Endothelial cell of umbilical vein (primary cell): ENCODE results near the gene C19orf25. TPM values are rescaled to one million over a fixed set of nuclear protein-coding genes. Genes with fewer than 3 reads are reported as not detected.

Experiments
- BruUV-seq: library from RNA; stranded (reverse); fragments of 400-500 nt; replicated peaks from 2 replicates; lab custom pipeline; 2021; lab: Mats Ljungman, UMichigan
- CTCF ChIA-PET: fragments of 300-600, 350-600 bp; sonication (Branson Sonifier 250); formaldehyde crosslinking; loops from one replicate; lab custom pipeline; 2021; ENCODE audit warnings: antibody characterized with exemption, inconsistent platforms; lab: Charles Lee
- POLR2A ChIA-PET: fragments of 300-600, 350-600 bp; sonication (Branson Sonifier 250); formaldehyde crosslinking; loops from one replicate; lab custom pipeline; 2021; ENCODE audit warnings: antibody characterized with exemption, inconsistent platforms; lab: Charles Lee
- DNase-seq: peaks from one replicate; pipeline ENCODE4 v3.0.0-alpha.2; 2011; ENCODE audit warnings: low read depth, low spot score
- FAIRE-seq: peaks from 2 replicates; lab custom pipeline; 2011; peaks lifted over from hg19 to GRCh38; lab: Jason Lieb, UNC
- H2AFZ ChIP-seq: 2 replicates; pipeline ENCODE4 v1.6.0; 2012; ENCODE audit warnings: low read depth, low read length, control low read depth, inconsistent platforms
- H3K27ac ChIP-seq: 2 replicates; pipeline ENCODE4 v1.5.1; 2011; ENCODE audit warnings: low read depth, mild to moderate bottlenecking, control low read depth, low read length, moderate library complexity; ENCODE audit not compliant: insufficient read depth
- H3K27me3 ChIP-seq, 2 experiments: 2 replicates each; pipeline versions ENCODE4 v1.6.0 to v1.6.1; 2011; ENCODE audit warnings: low read length in 2 of 2, mixed read lengths in 1 of 2; ENCODE audit not compliant: control insufficient read depth in 2 of 2, insufficient read depth in 2 of 2
- H3K36me3 ChIP-seq, 2 experiments: 2 replicates in 1 of 2; 3 replicates in 1 of 2; pipeline ENCODE4 v1.5.1; 2011; ENCODE audit warnings: low read length in 2 of 2, mild to moderate bottlenecking in 1 of 2, moderate library complexity in 1 of 2; ENCODE audit not compliant: control insufficient read depth in 2 of 2, insufficient read depth in 2 of 2; ENCODE audit errors: extremely low read depth in 1 of 2
- H3K4me1 ChIP-seq: 3 replicates; pipeline ENCODE4 v1.5.1; 2011; ENCODE audit warnings: mild to moderate bottlenecking, low read length; ENCODE audit not compliant: control insufficient read depth, insufficient read depth; ENCODE audit errors: extremely low read depth
- H3K4me2 ChIP-seq: 2 replicates; pipeline ENCODE4 v1.6.1; 2011; ENCODE audit warnings: low read length, control low read depth, mixed read lengths; ENCODE audit not compliant: insufficient read depth
- H3K4me3 ChIP-seq, 3 experiments: fragments of 200-600 bp in 1 of 3; sonication (generic), shearing (Covaris generic) in 1 of 3; replicated peaks in 1 of 3; 2 replicates each; pipeline ENCODE4 v1.5.1; 2011 to 2016; ENCODE audit warnings: control low read depth in 3 of 3, low read length in 3 of 3, mild to moderate bottlenecking in 2 of 3, inconsistent platforms in 1 of 3, low read depth in 1 of 3, moderate library complexity in 1 of 3; ENCODE audit not compliant: insufficient read depth in 1 of 3
- H3K79me2 ChIP-seq: 2 replicates; pipeline ENCODE4 v1.6.0; 2012; ENCODE audit warnings: low read length, inconsistent platforms; ENCODE audit not compliant: control insufficient read depth, insufficient read depth
- H3K9ac ChIP-seq: replicated peaks from 2 replicates; pipeline ENCODE3; 2011; ENCODE audit warnings: low read length, control low read depth; ENCODE audit not compliant: insufficient read depth; ENCODE audit errors: extremely low read depth
- H3K9me1 ChIP-seq: replicated peaks from 3 replicates; pipeline ENCODE4 v1.6.0; 2011; ENCODE audit warnings: mild to moderate bottlenecking, low read length; ENCODE audit not compliant: control insufficient read depth, insufficient read depth; ENCODE audit errors: extremely low read depth
- H3K9me3 ChIP-seq: replicated peaks from 2 replicates; pipeline ENCODE4 v1.5.1; 2012; ENCODE audit warnings: low read length, inconsistent platforms; ENCODE audit not compliant: control insufficient read depth, insufficient read depth
- H4K20me1 ChIP-seq: replicated peaks from 2 replicates; pipeline ENCODE3; 2011; ENCODE audit warnings: mild to moderate bottlenecking, low read length; ENCODE audit not compliant: control insufficient read depth, insufficient read depth; ENCODE audit errors: extremely low read depth
- EZH2 ChIP-seq: IDR thresholded peaks from 2 replicates; pipeline ENCODE4 v1.6.1; 2012; ENCODE audit warnings: borderline replicate concordance, low read depth, mild to moderate bottlenecking, moderate library complexity, low read length, inconsistent platforms; ENCODE audit not compliant: severe bottlenecking
- FOS ChIP-seq: IDR thresholded peaks from 2 replicates; pipeline ENCODE4 v1.6.1; 2011; ENCODE audit warnings: mild to moderate bottlenecking, low read length, moderate library complexity, borderline replicate concordance; ENCODE audit not compliant: insufficient read depth
- GATA2 ChIP-seq: IDR thresholded peaks from 2 replicates; pipeline ENCODE4 v1.7.0; 2011; ENCODE audit warnings: low read depth, mild to moderate bottlenecking, moderate library complexity, mixed read lengths, low read length; ENCODE audit not compliant: insufficient read length, insufficient read depth
- JUN ChIP-seq: IDR thresholded peaks from 2 replicates; pipeline ENCODE4 v1.6.1; 2011; ENCODE audit warnings: borderline replicate concordance, low read depth; ENCODE audit not compliant: insufficient read length, insufficient read depth
- MYC ChIP-seq: IDR thresholded peaks from one replicate; pipeline ENCODE4 v1.6.1; 2011; ENCODE audit warnings: mild to moderate bottlenecking, low read depth, low read length
- POLR2A ChIP-seq: IDR thresholded peaks from 2 replicates; pipeline ENCODE4 v1.6.1; 2012; ENCODE audit warnings: low read depth, mild to moderate bottlenecking, control low read depth, low read length
- POLR2AphosphoS5 ChIP-seq: IDR thresholded peaks from 2 replicates; pipeline ENCODE4 v1.6.1; 2012; ENCODE audit warnings: low read depth, mild to moderate bottlenecking, control low read depth, low read length, moderate library complexity; ENCODE audit not compliant: insufficient read depth
- dilution Hi-C: fragments of 300-500 bp; cut with MboI; formaldehyde crosslinking; loops from one replicate; pipeline ENCODE4 v1.15.0; 2019; ENCODE audit warnings: low sequenced_read_pairs; ENCODE audit not compliant: extremely low pct_ligation_motif_present
- intact Hi-C: fragments of 100-400 bp; cut with micrococcal nuclease; formaldehyde crosslinking; loops from one replicate; pipeline ENCODE4 v1.10.0; 2022
- polyA plus RNA-seq, 4 experiments: library from polyadenylated mRNA; depleted of rRNA in 3 of 4; stranded (reverse) in 3 of 4; unstranded in 1 of 4; fragments of >200 nt; gene quantifications; 2 replicates each; pipeline versions ENCODE4 v1.2.1 to v1.2.3, GENCODE V29; 2011 to 2012; ENCODE audit warnings: missing spikeins in 1 of 4
- total RNA-seq: library from RNA; stranded (reverse); gene quantifications from 2 replicates; pipeline ENCODE4 v1.2.3, GENCODE V29; 2021
- TF ChIP-seq, protein P1 (sequence below), 2 donors: IDR thresholded peaks; 1 replicate in 1 of 2; 2 replicates in 1 of 2; pipeline ENCODE4 v1.5.1; 2011; ENCODE audit warnings: low read length in 2 of 2, mild to moderate bottlenecking in 2 of 2, moderate library complexity in 2 of 2, control low read depth in 1 of 2, inconsistent platforms in 1 of 2, low read depth in 1 of 2; ENCODE audit not compliant: insufficient read depth in 1 of 2; ENCODE audit errors: extremely low read depth in 1 of 2
- TF ChIP-seq, protein P2 (sequence below): IDR thresholded peaks from 2 replicates; pipeline ENCODE4 v1.6.1; 2011; ENCODE audit not compliant: insufficient read depth, insufficient read length

The C19orf25 gene
- total and polyA plus RNA-seq, 2 donors (not counting 3 experiments of a cell fraction or from before 2014, with no cell fraction given): 28.0 to 34.6 TPM

DNA sequence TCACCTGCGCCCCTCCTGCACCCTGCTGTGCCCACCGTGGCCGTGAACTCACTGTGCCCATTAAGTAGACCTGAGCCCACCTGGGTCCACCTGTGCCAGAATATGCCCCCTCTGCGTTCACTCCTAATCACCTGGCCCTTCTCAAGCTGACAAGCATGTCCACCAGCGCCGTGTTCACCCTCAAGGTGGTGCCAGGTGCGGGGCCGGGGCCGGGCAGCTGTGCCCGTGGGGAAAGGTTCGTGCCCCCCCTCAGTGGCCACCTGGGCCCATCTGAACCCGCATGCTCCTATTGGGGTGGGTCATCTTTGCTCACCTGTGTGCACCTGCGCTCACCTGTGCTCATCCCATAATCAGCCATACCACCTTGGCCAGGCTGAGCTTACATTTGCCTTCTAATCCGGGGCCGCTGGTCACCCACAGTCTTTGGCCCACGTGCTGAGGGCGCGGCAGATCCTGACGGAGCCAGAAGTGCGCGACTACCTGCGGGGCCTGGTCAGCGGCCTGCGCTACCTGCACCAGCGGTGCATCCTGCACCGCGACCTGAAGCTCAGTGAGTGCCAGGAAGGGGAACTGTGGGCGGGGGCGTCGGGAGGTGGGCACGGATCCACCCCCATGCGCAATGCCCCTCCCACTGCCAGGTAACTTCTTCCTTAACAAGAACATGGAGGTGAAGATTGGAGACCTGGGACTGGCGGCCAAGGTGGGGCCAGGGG, 47.2 kb upstream of the C19orf25 start:
- intact Hi-C loops: no loop called here
- no peak overlapping the region for H3K4me2 ChIP-seq
- H3K36me3 ChIP-seq: no peaks in the 10 kb centered on the region
- H3K9me1 ChIP-seq: no peaks in the 10 kb centered on the region
- no peaks in the 10 kb centered on the region for H4K20me1 ChIP-seq
- FAIRE-seq: no peak
- H3K9ac ChIP-seq: no peak overlapping the region
- no peak overlapping the region for H2AFZ ChIP-seq
- ChIA-PET POLR2A (no interaction called here), CTCF (no interaction called here)
- H3K27me3 ChIP-seq: peaks cover 9 to 12% of the 10 kb centered on the region in 2 experiments
- dilution Hi-C loops: no loop called here
- BruUV-seq: no TSS peak
- no peaks in the 10 kb centered on the region for H3K9me3 ChIP-seq
- H3K79me2 ChIP-seq: no peaks in the 10 kb centered on the region
- no peak overlapping the region for H3K4me3 ChIP-seq
- no peak for DNase-seq
- H3K27ac ChIP-seq: no peak overlapping the region
- peak; percentile 3 for TF ChIP-seq EZH2
- no peak for TF ChIP-seq JUN
- no peaks in the 10 kb centered on the region for H3K4me1 ChIP-seq

DNA sequence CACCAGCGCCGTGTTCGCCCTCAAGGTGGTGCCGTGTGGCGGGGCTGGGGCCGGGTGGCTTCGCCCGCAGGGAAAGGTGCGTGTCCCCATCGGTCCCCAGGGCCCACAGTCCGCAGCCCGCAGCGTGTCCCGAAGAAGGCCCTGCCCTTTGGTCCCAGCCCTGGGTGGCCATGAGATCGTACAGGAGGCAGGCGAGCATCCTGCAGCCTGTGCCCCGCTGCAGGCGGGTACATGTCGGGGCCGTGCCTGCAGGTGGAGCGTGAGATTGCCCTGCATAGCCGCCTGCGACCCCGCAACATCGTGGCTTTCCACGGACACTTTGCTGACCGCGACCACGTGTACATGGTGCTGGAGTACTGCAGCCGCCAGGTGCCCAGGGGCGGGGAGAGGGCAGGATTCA, 46.3 kb upstream of the C19orf25 start:
- Histone ChIP-seq H3K4me2 (no peak overlapping the region), H3K36me3 (no peaks in the 10 kb centered on the region), H4K20me1 (no peaks in the 10 kb centered on the region), H3K4me1 (no peaks in the 10 kb centered on the region), H3K9ac (no peak overlapping the region), H3K27me3 (peaks cover 9 to 12% of the 10 kb centered on the region in 2 experiments), H3K4me3 (no peak overlapping the region), H2AFZ (no peak overlapping the region), H3K9me3 (no peaks in the 10 kb centered on the region), H3K27ac (no peak overlapping the region), H3K9me1 (no peaks in the 10 kb centered on the region), H3K79me2 (no peaks in the 10 kb centered on the region)
- no TSS peak for BruUV-seq
- intact Hi-C loops (no loop called here), dilution Hi-C loops (no loop called here)
- DNase-seq (no peak), FAIRE-seq (no peak)
- TF ChIP-seq POLR2A (no peak), EZH2 (no peak), FOS (no peak), MYC (no peak), POLR2AphosphoS5 (no peak), JUN (no peak), GATA2 (no peak)
- TF ChIP-seq, protein P1, sequence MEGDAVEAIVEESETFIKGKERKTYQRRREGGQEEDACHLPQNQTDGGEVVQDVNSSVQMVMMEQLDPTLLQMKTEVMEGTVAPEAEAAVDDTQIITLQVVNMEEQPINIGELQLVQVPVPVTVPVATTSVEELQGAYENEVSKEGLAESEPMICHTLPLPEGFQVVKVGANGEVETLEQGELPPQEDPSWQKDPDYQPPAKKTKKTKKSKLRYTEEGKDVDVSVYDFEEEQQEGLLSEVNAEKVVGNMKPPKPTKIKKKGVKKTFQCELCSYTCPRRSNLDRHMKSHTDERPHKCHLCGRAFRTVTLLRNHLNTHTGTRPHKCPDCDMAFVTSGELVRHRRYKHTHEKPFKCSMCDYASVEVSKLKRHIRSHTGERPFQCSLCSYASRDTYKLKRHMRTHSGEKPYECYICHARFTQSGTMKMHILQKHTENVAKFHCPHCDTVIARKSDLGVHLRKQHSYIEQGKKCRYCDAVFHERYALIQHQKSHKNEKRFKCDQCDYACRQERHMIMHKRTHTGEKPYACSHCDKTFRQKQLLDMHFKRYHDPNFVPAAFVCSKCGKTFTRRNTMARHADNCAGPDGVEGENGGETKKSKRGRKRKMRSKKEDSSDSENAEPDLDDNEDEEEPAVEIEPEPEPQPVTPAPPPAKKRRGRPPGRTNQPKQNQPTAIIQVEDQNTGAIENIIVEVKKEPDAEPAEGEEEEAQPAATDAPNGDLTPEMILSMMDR (IDR thresholded peaks at IDR 0.05; ENCODE audit: extremely low read depth in 1 of 2, insufficient read depth in 1 of 2, low read depth in 1 of 2, low read length in 2 of 2): no peak
- TF ChIP-seq, protein P2, sequence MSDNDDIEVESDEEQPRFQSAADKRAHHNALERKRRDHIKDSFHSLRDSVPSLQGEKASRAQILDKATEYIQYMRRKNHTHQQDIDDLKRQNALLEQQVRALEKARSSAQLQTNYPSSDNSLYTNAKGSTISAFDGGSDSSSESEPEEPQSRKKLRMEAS: no peak
- POLR2A ChIA-PET: no interaction called here
- CTCF ChIA-PET: no interaction called here
